ENCODE results near the gene MTARC2. TPM values are rescaled to one million over a fixed set of nuclear protein-coding genes. Genes with fewer than 3 reads are reported as not detected.

The MTARC2 gene
- polyA plus RNA-seq, 2 of the 4 experiments (the other 2 are of a cell fraction), result 13.5 to 18.4 TPM

DNA sequence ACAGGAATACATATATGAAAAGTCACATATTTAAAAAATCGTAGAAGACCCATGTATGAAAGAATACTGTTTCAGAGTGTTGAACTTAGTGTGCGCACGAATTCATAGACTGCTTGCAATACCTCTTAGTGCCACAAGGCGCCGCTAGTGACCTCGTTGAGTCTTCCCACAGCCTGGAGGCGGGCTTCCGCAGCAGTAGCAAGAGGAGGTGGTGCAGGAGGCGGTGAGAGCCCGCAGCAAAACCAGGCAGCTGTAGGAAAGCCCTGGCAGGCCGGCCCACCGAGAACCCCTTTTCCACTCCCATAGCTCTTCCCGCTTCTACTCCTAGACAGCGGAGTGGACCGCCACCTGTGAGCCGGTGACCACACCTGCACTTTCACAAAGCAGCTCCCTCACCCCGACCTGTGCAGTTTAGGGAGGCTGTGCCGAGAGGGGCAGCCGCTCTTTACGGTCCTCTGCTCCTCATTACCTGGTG, 62.1 kb downstream of the MTARC2 start:
- WGBS (ENCODE audit: missing lambda C conversion rate), result 41% methylated on average over 20 of the region's 20 CpGs
- no peak for TF ChIP-seq EP300 (IDR thresholded peaks at IDR 0.05)
- TF ChIP-seq, protein P1, sequence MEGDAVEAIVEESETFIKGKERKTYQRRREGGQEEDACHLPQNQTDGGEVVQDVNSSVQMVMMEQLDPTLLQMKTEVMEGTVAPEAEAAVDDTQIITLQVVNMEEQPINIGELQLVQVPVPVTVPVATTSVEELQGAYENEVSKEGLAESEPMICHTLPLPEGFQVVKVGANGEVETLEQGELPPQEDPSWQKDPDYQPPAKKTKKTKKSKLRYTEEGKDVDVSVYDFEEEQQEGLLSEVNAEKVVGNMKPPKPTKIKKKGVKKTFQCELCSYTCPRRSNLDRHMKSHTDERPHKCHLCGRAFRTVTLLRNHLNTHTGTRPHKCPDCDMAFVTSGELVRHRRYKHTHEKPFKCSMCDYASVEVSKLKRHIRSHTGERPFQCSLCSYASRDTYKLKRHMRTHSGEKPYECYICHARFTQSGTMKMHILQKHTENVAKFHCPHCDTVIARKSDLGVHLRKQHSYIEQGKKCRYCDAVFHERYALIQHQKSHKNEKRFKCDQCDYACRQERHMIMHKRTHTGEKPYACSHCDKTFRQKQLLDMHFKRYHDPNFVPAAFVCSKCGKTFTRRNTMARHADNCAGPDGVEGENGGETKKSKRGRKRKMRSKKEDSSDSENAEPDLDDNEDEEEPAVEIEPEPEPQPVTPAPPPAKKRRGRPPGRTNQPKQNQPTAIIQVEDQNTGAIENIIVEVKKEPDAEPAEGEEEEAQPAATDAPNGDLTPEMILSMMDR (IDR thresholded peaks at IDR 0.05), result peak; percentile 79
- peak; percentile 77 for TF ChIP-seq SMC3 (IDR thresholded peaks at IDR 0.05)
- peak; percentile 83 to 84 for TF ChIP-seq RAD21 (conservative IDR thresholded peaks at IDR 0.05 in 1 of 2, IDR thresholded peaks at IDR 0.05 in 1 of 2)
- ChIA-PET POLR2A (no interaction called here), CTCF (interaction anchor here (0.6 to 3.0 kb wide), 26 partner anchors 9 to 1715 kb away, joined by 3 to 19 read pairs (median 3); partner anchors contain the start of gene MTARC1)
- Histone ChIP-seq H3K4me2 (peak overlapping the region; percentile 50; the same call in 2 of the 3 replicates), H3K4me3 (no peak overlapping the region), H3K27ac (no peak overlapping the region), H3K4me1 (no peaks in the 10 kb centered on the region), H3K9me3 (no peaks in the 10 kb centered on the region)
- DNase-seq (ENCODE audit: low read depth in 1 of 2, low spot score in 1 of 2), result peak; percentile 57 to 77
- no peak for FAIRE-seq
- peak; percentile 83 to 95 for ATAC-seq

DNA sequence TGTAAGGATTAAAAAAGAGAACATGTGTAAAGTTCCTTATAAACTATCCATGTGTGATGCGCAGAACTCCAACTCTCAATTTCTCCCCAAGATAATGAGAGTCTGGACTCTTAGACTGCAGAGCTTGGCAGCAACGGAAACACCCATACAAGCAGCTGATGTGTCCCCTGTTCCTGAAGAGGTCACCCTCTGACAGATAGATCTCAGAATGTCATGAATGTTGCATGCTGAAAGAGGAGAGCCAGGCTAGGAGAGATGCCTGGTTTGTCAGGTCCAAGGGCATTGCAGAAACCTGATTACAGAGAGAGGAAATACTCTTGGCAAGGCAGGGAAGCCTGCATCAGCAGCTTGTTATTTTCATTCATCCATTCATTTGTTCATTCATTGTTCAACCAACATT, 62.8 kb downstream of the MTARC2 start:
- no peak for DNase-seq (ENCODE audit: low read depth in 1 of 2, low spot score in 1 of 2)
- WGBS (ENCODE audit: missing lambda C conversion rate), result 97% methylated on average over 2 of the region's 2 CpGs
- no peak overlapping the region for H3K27ac ChIP-seq
- TF ChIP-seq SMC3 (IDR thresholded peaks at IDR 0.05) (no peak), RCOR1 (IDR thresholded peaks at IDR 0.05; ENCODE audit: low read depth, low read length) (no peak), KDM5A (IDR thresholded peaks at IDR 0.05) (no peak), POLR2AphosphoS2 (conservative IDR thresholded peaks at IDR 0.05; ENCODE audit: low read length) (no peak), EHMT2 (IDR thresholded peaks at IDR 0.05; ENCODE audit: low read depth) (no peak), CBX8 (IDR thresholded peaks at IDR 0.05) (no peak), FOSB (CRISPR knock-in tag; IDR thresholded peaks at IDR 0.05) (no peak), ZC3H11A (IDR thresholded peaks at IDR 0.05) (no peak), NFE2L2 (conservative IDR thresholded peaks at IDR 0.05; ENCODE audit: low read length) (no peak), HEYL (CRISPR knock-in tag; IDR thresholded peaks at IDR 0.05) (no peak), CEBPB (IDR thresholded peaks at IDR 0.05) (no peak), SREBF2 (IDR thresholded peaks at IDR 0.05) (no peak), PHF8 (IDR thresholded peaks at IDR 0.05; ENCODE audit: borderline replicate concordance, low read depth) (no peak), BHLHE40 (IDR thresholded peaks at IDR 0.05; ENCODE audit: low read depth, low read length) (no peak)
- TF ChIP-seq, protein P2, sequence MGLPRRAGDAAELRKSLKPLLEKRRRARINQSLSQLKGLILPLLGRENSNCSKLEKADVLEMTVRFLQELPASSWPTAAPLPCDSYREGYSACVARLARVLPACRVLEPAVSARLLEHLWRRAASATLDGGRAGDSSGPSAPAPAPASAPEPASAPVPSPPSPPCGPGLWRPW (IDR thresholded peaks at IDR 0.05), result no peak
- ChIA-PET CTCF (interaction anchor here (0.6 to 3.0 kb wide), 18 partner anchors 9 to 1715 kb away, joined by 3 to 19 read pairs (median 3); partner anchors contain the start of gene MTARC1), POLR2A (no interaction called here)
- H3K4me3 ChIP-seq, result no peak overlapping the region
- no peak overlapping the region for H3K4me2 ChIP-seq
- FAIRE-seq, result no peak
- no peaks in the 10 kb centered on the region for H3K9me3 ChIP-seq
- no peaks in the 10 kb centered on the region for H3K4me1 ChIP-seq
- 0 out of 6 replicates have a peak, but pooled peaks of 1 of the 2 experiments have one; percentile 8 for ATAC-seq

DNA sequence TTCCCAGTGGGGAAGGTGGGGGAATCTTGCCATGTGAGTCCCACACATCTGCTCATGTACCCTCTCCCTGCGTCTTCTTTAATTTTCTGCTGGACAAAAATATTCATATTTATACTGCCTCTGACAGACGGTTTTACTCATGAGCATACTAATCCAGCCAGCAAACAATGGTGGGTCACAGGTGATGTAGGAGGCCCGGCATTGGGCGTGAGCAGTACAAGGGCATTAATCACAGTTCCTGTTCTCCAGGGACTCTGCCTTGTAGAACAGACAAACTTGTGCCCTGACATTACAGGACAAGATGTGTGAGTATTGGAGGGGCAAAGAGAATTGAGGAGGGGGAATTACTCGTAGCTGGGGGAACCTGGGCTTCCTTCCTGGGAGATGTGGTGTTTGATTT, 63.6 kb downstream of the MTARC2 start:
- ChIA-PET CTCF (interaction anchor here (1.3 to 3.0 kb wide), 7 partner anchors 10 to 1198 kb away, joined by 3 to 19 read pairs (median 3); partner anchors contain the start of gene MTARC1), POLR2A (no interaction called here)
- no peaks in the 10 kb centered on the region for H3K9me3 ChIP-seq
- FAIRE-seq, result no peak
- H3K4me3 ChIP-seq, result no peak overlapping the region
- no peak for TF ChIP-seq CHD4 (IDR thresholded peaks at IDR 0.05; ENCODE audit: borderline replicate concordance)
- TF ChIP-seq FOXS1 (CRISPR knock-in tag; IDR thresholded peaks at IDR 0.05), result no peak
- no peak for TF ChIP-seq FOSB (CRISPR knock-in tag; IDR thresholded peaks at IDR 0.05)
- TF ChIP-seq, protein P3, sequence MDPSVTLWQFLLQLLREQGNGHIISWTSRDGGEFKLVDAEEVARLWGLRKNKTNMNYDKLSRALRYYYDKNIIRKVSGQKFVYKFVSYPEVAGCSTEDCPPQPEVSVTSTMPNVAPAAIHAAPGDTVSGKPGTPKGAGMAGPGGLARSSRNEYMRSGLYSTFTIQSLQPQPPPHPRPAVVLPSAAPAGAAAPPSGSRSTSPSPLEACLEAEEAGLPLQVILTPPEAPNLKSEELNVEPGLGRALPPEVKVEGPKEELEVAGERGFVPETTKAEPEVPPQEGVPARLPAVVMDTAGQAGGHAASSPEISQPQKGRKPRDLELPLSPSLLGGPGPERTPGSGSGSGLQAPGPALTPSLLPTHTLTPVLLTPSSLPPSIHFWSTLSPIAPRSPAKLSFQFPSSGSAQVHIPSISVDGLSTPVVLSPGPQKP (IDR thresholded peaks at IDR 0.05; ENCODE audit: low read depth, low read length), result no peak
- TF ChIP-seq RCOR1 (IDR thresholded peaks at IDR 0.05; ENCODE audit: low read depth, low read length), result no peak
- DNase-seq (ENCODE audit: low read depth in 1 of 2, low spot score in 1 of 2), result no peak
- WGBS (ENCODE audit: missing lambda C conversion rate), result 71% methylated on average over 5 of the region's 5 CpGs
- H3K4me2 ChIP-seq, result no peak overlapping the region
- ATAC-seq, result no peak
- H3K4me1 ChIP-seq, result no peaks in the 10 kb centered on the region
- no peak overlapping the region for H3K27ac ChIP-seq
